Lower lobe of right lung (tissue), 2 donors: ENCODE data around the gene DAAM2. TPM values are rescaled to one million over a fixed set of nuclear protein-coding genes. Genes with fewer than 3 reads are reported as not detected.

ENCODE experiments used
- ATAC-seq, 2 donors: fragments of 200-7000 bp; cut with Tn5 transposase; one replicate each; pipeline ENCODE4 v1.9.1; 2020 to 2022; ENCODE audit warnings: mild to moderate bottlenecking in 2 of 2, moderate library complexity in 2 of 2
- DNase-seq: peaks from one replicate; pipeline ENCODE4 v3.0.0-alpha.2; 2020
- H3K27ac ChIP-seq: fragments of 200-600 bp; one replicate; pipeline ENCODE4 v1.8.0; 2022
- H3K27me3 ChIP-seq: fragments of 200-600 bp; one replicate; pipeline ENCODE4 v1.8.0; 2022; ENCODE audit warnings: low read depth
- H3K36me3 ChIP-seq: fragments of 200-600 bp; one replicate; pipeline ENCODE4 v1.8.0; 2022; ENCODE audit warnings: mild to moderate bottlenecking
- H3K4me1 ChIP-seq: fragments of 200-600 bp; one replicate; pipeline ENCODE4 v1.8.0; 2022
- H3K4me3 ChIP-seq: fragments of 200-600 bp; one replicate; pipeline ENCODE4 v1.8.0; 2022; ENCODE audit warnings: mild to moderate bottlenecking
- H3K9me3 ChIP-seq: fragments of 200-600 bp; one replicate; pipeline ENCODE4 v1.8.0; 2022
- CTCF ChIP-seq: fragments of 200-600 bp; IDR thresholded peaks from one replicate; pipeline ENCODE4 v1.8.0; 2022; ENCODE audit warnings: antibody characterized with exemption, mild to moderate bottlenecking
- intact Hi-C: fragments of 100-400 bp; cut with DNase I; formaldehyde crosslinking; loops from one replicate; pipeline ENCODE4 v1.11.0; 2022
- total RNA-seq: library from RNA; stranded (reverse); fragmentation: NEBNext Ultra II Directional; extraction: Animal tissue kit (Norgen Biotek cat#: 25700); gene quantifications from one replicate; pipeline ENCODE4 v1.2.1, GENCODE V29; 2021
- donor health status: DM: no; HTN: yes; CAD: no; lungs with severe emphysema.

Gene DAAM2
- total RNA-seq, 1 donor from 2014 or later, result 29.0 TPM

- no peaks in the 10 kb centered on the region for H3K9me3 ChIP-seq
- no peak for TF ChIP-seq CTCF
- H3K4me1 ChIP-seq, result no peaks in the 10 kb centered on the region
- no peaks in the 10 kb centered on the region for H3K27me3 ChIP-seq
- H3K4me3 ChIP-seq, result no peak overlapping the region
- intact Hi-C loops, result no loop called here
- ATAC-seq, result no peak
- H3K27ac ChIP-seq, result no peak overlapping the region
- peaks cover 77% of the 10 kb centered on the region for H3K36me3 ChIP-seq
- no peak for DNase-seq
Observed at GRCh38 chr6:39876111-39876510, 83.9 kb downstream of the DAAM2 start.

- no peaks in the 10 kb centered on the region for H3K9me3 ChIP-seq
- H3K4me3 ChIP-seq, result no peak overlapping the region
- no peaks in the 10 kb centered on the region for H3K27me3 ChIP-seq
- no peak for TF ChIP-seq CTCF
- no peaks in the 10 kb centered on the region for H3K4me1 ChIP-seq
- ATAC-seq, result no peak
- no peak for DNase-seq
- H3K36me3 ChIP-seq, result peaks cover 70% of the 10 kb centered on the region
- intact Hi-C loops, result no loop called here
- H3K27ac ChIP-seq, result no peak overlapping the region
Observed at GRCh38 chr6:39876826-39877225, 84.7 kb downstream of the DAAM2 start.

- H3K36me3 ChIP-seq, result peaks cover 43% of the 10 kb centered on the region
Observed at GRCh38 chr6:39879535-39879934, 87.4 kb downstream of the DAAM2 start.

GRCh38 chr6:39880594-39880993 is 88.4 kb downstream of the DAAM2 start:
- no peak overlapping the region for H3K27ac ChIP-seq
- H3K4me1 ChIP-seq, result peaks cover 9% of the 10 kb centered on the region
- TF ChIP-seq CTCF, result no peak
- DNase-seq (no peak), ATAC-seq (no peak)
- no peaks in the 10 kb centered on the region for H3K9me3 ChIP-seq
- no peak overlapping the region for H3K4me3 ChIP-seq
- intact Hi-C loops, result no loop called here
- H3K27me3 ChIP-seq, result no peaks in the 10 kb centered on the region
- peaks cover 33% of the 10 kb centered on the region for H3K36me3 ChIP-seq

More at GRCh38 chr6:39879535-39879934, 87.4 kb downstream of the DAAM2 start:
- no peak for TF ChIP-seq CTCF
- Histone ChIP-seq H3K27me3 (no peaks in the 10 kb centered on the region), H3K4me3 (no peak overlapping the region), H3K4me1 (peaks cover 9% of the 10 kb centered on the region), H3K9me3 (no peaks in the 10 kb centered on the region), H3K27ac (no peak overlapping the region)
- intact Hi-C loops, result no loop called here
- DNase-seq (no peak), ATAC-seq (peak in 1 of 2 donors; percentile 16)

GRCh38 chr6:39881851-39882530 is 89.8 kb downstream of the DAAM2 start:
- Histone ChIP-seq H3K9me3 (no peaks in the 10 kb centered on the region), H3K36me3 (peaks cover 21% of the 10 kb centered on the region), H3K27ac (no peak overlapping the region), H3K4me3 (no peak overlapping the region), H3K4me1 (peaks cover 9% of the 10 kb centered on the region), H3K27me3 (no peaks in the 10 kb centered on the region)
- ATAC-seq, result no peak
- intact Hi-C loops, result no loop called here
- no peak for TF ChIP-seq CTCF
- no peak for DNase-seq
